Endothelial cell of umbilical vein (primary cell): ENCODE results near the gene CUX1. TPM values are rescaled to one million over a fixed set of nuclear protein-coding genes. Genes with fewer than 3 reads are reported as not detected.

Source experiments
- BruUV-seq: library from RNA; stranded (reverse); fragments of 400-500 nt; replicated peaks from 2 replicates; lab custom pipeline; 2021; lab: Mats Ljungman, UMichigan
- CTCF ChIA-PET: fragments of 300-600, 350-600 bp; sonication (Branson Sonifier 250); formaldehyde crosslinking; loops from one replicate; lab custom pipeline; 2021; ENCODE audit warnings: antibody characterized with exemption, inconsistent platforms; lab: Charles Lee
- POLR2A ChIA-PET: fragments of 300-600, 350-600 bp; sonication (Branson Sonifier 250); formaldehyde crosslinking; loops from one replicate; lab custom pipeline; 2021; ENCODE audit warnings: antibody characterized with exemption, inconsistent platforms; lab: Charles Lee
- DNase-seq: peaks from one replicate; pipeline ENCODE4 v3.0.0-alpha.2; 2011; ENCODE audit warnings: low read depth, low spot score
- FAIRE-seq: peaks from 2 replicates; lab custom pipeline; 2011; peaks lifted over from hg19 to GRCh38; lab: Jason Lieb, UNC
- H2AFZ ChIP-seq: 2 replicates; pipeline ENCODE4 v1.6.0; 2012; ENCODE audit warnings: low read depth, low read length, control low read depth, inconsistent platforms
- H3K27ac ChIP-seq: 2 replicates; pipeline ENCODE4 v1.5.1; 2011; ENCODE audit warnings: low read depth, mild to moderate bottlenecking, control low read depth, low read length, moderate library complexity; ENCODE audit not compliant: insufficient read depth
- H3K27me3 ChIP-seq, 2 experiments: 2 replicates each; pipeline versions ENCODE4 v1.6.0 to v1.6.1; 2011; ENCODE audit warnings: low read length in 2 of 2, mixed read lengths in 1 of 2; ENCODE audit not compliant: control insufficient read depth in 2 of 2, insufficient read depth in 2 of 2
- H3K36me3 ChIP-seq, 2 experiments: 2 replicates in 1 of 2; 3 replicates in 1 of 2; pipeline ENCODE4 v1.5.1; 2011; ENCODE audit warnings: low read length in 2 of 2, mild to moderate bottlenecking in 1 of 2, moderate library complexity in 1 of 2; ENCODE audit not compliant: control insufficient read depth in 2 of 2, insufficient read depth in 2 of 2; ENCODE audit errors: extremely low read depth in 1 of 2
- H3K4me1 ChIP-seq: 3 replicates; pipeline ENCODE4 v1.5.1; 2011; ENCODE audit warnings: mild to moderate bottlenecking, low read length; ENCODE audit not compliant: control insufficient read depth, insufficient read depth; ENCODE audit errors: extremely low read depth
- H3K4me2 ChIP-seq: 2 replicates; pipeline ENCODE4 v1.6.1; 2011; ENCODE audit warnings: low read length, control low read depth, mixed read lengths; ENCODE audit not compliant: insufficient read depth
- H3K4me3 ChIP-seq, 3 experiments: fragments of 200-600 bp in 1 of 3; sonication (generic), shearing (Covaris generic) in 1 of 3; replicated peaks in 1 of 3; 2 replicates each; pipeline ENCODE4 v1.5.1; 2011 to 2016; ENCODE audit warnings: control low read depth in 3 of 3, low read length in 3 of 3, mild to moderate bottlenecking in 2 of 3, inconsistent platforms in 1 of 3, low read depth in 1 of 3, moderate library complexity in 1 of 3; ENCODE audit not compliant: insufficient read depth in 1 of 3
- H3K79me2 ChIP-seq: 2 replicates; pipeline ENCODE4 v1.6.0; 2012; ENCODE audit warnings: low read length, inconsistent platforms; ENCODE audit not compliant: control insufficient read depth, insufficient read depth
- H3K9ac ChIP-seq: replicated peaks from 2 replicates; pipeline ENCODE3; 2011; ENCODE audit warnings: low read length, control low read depth; ENCODE audit not compliant: insufficient read depth; ENCODE audit errors: extremely low read depth
- H3K9me1 ChIP-seq: replicated peaks from 3 replicates; pipeline ENCODE4 v1.6.0; 2011; ENCODE audit warnings: mild to moderate bottlenecking, low read length; ENCODE audit not compliant: control insufficient read depth, insufficient read depth; ENCODE audit errors: extremely low read depth
- H3K9me3 ChIP-seq: replicated peaks from 2 replicates; pipeline ENCODE4 v1.5.1; 2012; ENCODE audit warnings: low read length, inconsistent platforms; ENCODE audit not compliant: control insufficient read depth, insufficient read depth
- H4K20me1 ChIP-seq: replicated peaks from 2 replicates; pipeline ENCODE3; 2011; ENCODE audit warnings: mild to moderate bottlenecking, low read length; ENCODE audit not compliant: control insufficient read depth, insufficient read depth; ENCODE audit errors: extremely low read depth
- EZH2 ChIP-seq: IDR thresholded peaks from 2 replicates; pipeline ENCODE4 v1.6.1; 2012; ENCODE audit warnings: borderline replicate concordance, low read depth, mild to moderate bottlenecking, moderate library complexity, low read length, inconsistent platforms; ENCODE audit not compliant: severe bottlenecking
- FOS ChIP-seq: IDR thresholded peaks from 2 replicates; pipeline ENCODE4 v1.6.1; 2011; ENCODE audit warnings: mild to moderate bottlenecking, low read length, moderate library complexity, borderline replicate concordance; ENCODE audit not compliant: insufficient read depth
- GATA2 ChIP-seq: IDR thresholded peaks from 2 replicates; pipeline ENCODE4 v1.7.0; 2011; ENCODE audit warnings: low read depth, mild to moderate bottlenecking, moderate library complexity, mixed read lengths, low read length; ENCODE audit not compliant: insufficient read length, insufficient read depth
- JUN ChIP-seq: IDR thresholded peaks from 2 replicates; pipeline ENCODE4 v1.6.1; 2011; ENCODE audit warnings: borderline replicate concordance, low read depth; ENCODE audit not compliant: insufficient read length, insufficient read depth
- MYC ChIP-seq: IDR thresholded peaks from one replicate; pipeline ENCODE4 v1.6.1; 2011; ENCODE audit warnings: mild to moderate bottlenecking, low read depth, low read length
- POLR2A ChIP-seq: IDR thresholded peaks from 2 replicates; pipeline ENCODE4 v1.6.1; 2012; ENCODE audit warnings: low read depth, mild to moderate bottlenecking, control low read depth, low read length
- POLR2AphosphoS5 ChIP-seq: IDR thresholded peaks from 2 replicates; pipeline ENCODE4 v1.6.1; 2012; ENCODE audit warnings: low read depth, mild to moderate bottlenecking, control low read depth, low read length, moderate library complexity; ENCODE audit not compliant: insufficient read depth
- dilution Hi-C: fragments of 300-500 bp; cut with MboI; formaldehyde crosslinking; loops from one replicate; pipeline ENCODE4 v1.15.0; 2019; ENCODE audit warnings: low sequenced_read_pairs; ENCODE audit not compliant: extremely low pct_ligation_motif_present
- intact Hi-C: fragments of 100-400 bp; cut with micrococcal nuclease; formaldehyde crosslinking; loops from one replicate; pipeline ENCODE4 v1.10.0; 2022
- polyA plus RNA-seq, 4 experiments: library from polyadenylated mRNA; depleted of rRNA in 3 of 4; stranded (reverse) in 3 of 4; unstranded in 1 of 4; fragments of >200 nt; gene quantifications; 2 replicates each; pipeline versions ENCODE4 v1.2.1 to v1.2.3, GENCODE V29; 2011 to 2012; ENCODE audit warnings: missing spikeins in 1 of 4
- total RNA-seq: library from RNA; stranded (reverse); gene quantifications from 2 replicates; pipeline ENCODE4 v1.2.3, GENCODE V29; 2021
- TF ChIP-seq, protein P1 (sequence below): IDR thresholded peaks from 2 replicates; pipeline ENCODE4 v1.6.1; 2011; ENCODE audit not compliant: insufficient read depth, insufficient read length
- TF ChIP-seq, protein P2 (sequence below), 2 donors: IDR thresholded peaks; 1 replicate in 1 of 2; 2 replicates in 1 of 2; pipeline ENCODE4 v1.5.1; 2011; ENCODE audit warnings: low read length in 2 of 2, mild to moderate bottlenecking in 2 of 2, moderate library complexity in 2 of 2, control low read depth in 1 of 2, inconsistent platforms in 1 of 2, low read depth in 1 of 2; ENCODE audit not compliant: insufficient read depth in 1 of 2; ENCODE audit errors: extremely low read depth in 1 of 2

Gene CUX1
- total and polyA plus RNA-seq, 2 donors (not counting 3 experiments of a cell fraction or from before 2014, with no cell fraction given): 13.8 to 49.8 TPM

DNA sequence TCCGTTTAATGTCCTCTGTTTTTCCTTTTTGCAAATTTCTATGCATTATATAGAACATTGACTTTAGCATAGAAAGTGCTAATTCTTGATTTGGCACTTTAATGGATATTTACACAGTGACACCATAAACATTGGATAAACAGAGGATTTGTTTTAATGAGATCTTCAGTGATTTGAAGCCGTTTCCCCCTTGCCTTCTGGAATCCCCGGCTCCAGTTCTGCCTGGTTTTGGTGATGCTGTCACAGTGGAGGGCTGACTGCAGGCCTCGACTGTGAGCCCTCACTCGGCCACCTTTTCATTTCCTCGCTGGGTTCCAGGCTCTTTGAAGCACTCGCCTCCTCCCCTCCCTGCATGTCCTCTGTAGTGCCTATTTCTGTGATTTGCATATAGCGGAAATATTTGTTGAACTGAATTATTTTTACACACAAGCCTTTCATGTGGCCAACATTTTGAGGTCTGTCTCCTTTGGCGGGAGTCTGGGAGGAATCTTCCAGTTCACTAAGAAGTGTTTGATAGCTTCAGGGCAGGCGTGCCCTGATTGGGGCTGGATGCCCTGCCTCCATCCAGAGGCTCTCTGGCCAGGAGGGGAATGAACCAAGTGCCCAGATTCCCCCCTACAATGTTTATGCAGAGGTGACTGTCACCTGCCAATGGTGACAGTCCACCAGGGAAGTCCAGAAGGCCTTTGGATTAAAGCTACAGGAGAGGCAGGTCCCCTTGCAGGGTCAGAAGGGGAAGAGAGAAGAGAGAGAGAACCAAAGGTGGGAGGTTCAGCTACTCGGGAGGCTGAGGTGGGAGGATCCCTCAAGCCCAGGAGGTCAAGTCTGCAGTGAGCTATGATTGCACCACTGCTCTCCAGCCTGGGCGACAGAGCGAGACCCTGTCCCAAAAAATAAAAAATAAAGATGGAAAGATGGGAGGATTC lies 67.5 kb downstream of the CUX1 start:
- dilution Hi-C loops (no loop called here), intact Hi-C loops (no loop called here)
- Histone ChIP-seq H3K4me3 (no peak overlapping the region), H3K9me3 (no peaks in the 10 kb centered on the region), H3K27ac (no peak overlapping the region), H3K4me1 (peaks cover 35% of the 10 kb centered on the region), H3K79me2 (peaks cover 21% of the 10 kb centered on the region), H4K20me1 (no peaks in the 10 kb centered on the region), H3K36me3 (no peaks in the 10 kb centered on the region), H3K4me2 (no peak overlapping the region), H3K27me3 (no peaks in the 10 kb centered on the region), H2AFZ (no peak overlapping the region), H3K9ac (no peak overlapping the region), H3K9me1 (no peaks in the 10 kb centered on the region)
- CTCF ChIA-PET: no interaction called here
- no TSS peak for BruUV-seq
- no peak for FAIRE-seq
- DNase-seq: no peak
- POLR2A ChIA-PET: no interaction called here
- TF ChIP-seq JUN (no peak), POLR2AphosphoS5 (no peak), EZH2 (no peak), POLR2A (no peak), MYC (no peak), GATA2 (no peak), FOS (no peak)
- TF ChIP-seq, protein P1, sequence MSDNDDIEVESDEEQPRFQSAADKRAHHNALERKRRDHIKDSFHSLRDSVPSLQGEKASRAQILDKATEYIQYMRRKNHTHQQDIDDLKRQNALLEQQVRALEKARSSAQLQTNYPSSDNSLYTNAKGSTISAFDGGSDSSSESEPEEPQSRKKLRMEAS: no peak
- TF ChIP-seq, protein P2, sequence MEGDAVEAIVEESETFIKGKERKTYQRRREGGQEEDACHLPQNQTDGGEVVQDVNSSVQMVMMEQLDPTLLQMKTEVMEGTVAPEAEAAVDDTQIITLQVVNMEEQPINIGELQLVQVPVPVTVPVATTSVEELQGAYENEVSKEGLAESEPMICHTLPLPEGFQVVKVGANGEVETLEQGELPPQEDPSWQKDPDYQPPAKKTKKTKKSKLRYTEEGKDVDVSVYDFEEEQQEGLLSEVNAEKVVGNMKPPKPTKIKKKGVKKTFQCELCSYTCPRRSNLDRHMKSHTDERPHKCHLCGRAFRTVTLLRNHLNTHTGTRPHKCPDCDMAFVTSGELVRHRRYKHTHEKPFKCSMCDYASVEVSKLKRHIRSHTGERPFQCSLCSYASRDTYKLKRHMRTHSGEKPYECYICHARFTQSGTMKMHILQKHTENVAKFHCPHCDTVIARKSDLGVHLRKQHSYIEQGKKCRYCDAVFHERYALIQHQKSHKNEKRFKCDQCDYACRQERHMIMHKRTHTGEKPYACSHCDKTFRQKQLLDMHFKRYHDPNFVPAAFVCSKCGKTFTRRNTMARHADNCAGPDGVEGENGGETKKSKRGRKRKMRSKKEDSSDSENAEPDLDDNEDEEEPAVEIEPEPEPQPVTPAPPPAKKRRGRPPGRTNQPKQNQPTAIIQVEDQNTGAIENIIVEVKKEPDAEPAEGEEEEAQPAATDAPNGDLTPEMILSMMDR (IDR thresholded peaks at IDR 0.05; ENCODE audit: extremely low read depth in 1 of 2, insufficient read depth in 1 of 2, low read depth in 1 of 2, low read length in 2 of 2): no peak
